Endothelial cell of hepatic sinusoid (primary cell): ENCODE data around the gene HLF.

Experiments
- in situ Hi-C: cut with HindIII; loops from 2 replicates; pipeline ENCODE4 v1.10.0; 2017; ENCODE audit warnings: low sequenced_read_pairs

HLF gene, protein sequence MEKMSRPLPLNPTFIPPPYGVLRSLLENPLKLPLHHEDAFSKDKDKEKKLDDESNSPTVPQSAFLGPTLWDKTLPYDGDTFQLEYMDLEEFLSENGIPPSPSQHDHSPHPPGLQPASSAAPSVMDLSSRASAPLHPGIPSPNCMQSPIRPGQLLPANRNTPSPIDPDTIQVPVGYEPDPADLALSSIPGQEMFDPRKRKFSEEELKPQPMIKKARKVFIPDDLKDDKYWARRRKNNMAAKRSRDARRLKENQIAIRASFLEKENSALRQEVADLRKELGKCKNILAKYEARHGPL

DNA sequence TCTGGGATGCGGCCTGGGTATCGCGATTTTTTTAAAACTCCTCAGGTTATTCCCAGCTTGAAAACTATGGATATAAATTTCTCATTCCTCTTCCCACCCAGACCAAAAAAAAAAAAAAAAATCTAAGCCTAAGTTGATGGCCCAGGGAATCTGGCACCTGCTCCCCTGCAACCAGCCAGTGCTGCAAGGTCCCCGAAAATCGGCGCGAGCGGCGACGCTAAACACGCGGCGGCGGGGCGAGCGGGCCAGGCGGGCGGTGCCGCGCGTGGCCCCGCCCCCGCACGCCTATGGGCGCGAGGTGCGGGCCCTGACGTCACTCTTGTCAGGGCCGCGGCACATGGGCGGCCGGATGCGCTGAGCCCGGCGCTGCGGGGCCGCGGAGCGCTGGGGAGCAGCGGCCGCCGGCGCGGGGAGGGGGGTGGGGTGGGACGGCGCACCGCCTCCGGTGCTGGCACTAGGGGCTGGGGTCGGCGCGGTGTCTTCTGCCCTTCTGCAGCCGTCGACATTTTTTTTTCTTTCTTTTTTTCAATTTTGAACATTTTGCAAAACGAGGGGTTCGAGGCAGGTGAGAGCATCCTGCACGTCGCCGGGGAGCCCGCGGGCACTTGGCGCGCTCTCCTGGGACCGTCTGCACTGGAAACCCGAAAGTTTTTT lies at the start of gene HLF:
HLF (plus strand) TSS at position 316 of the 654 bp plus-strand sequence. CDS start 525 bp downstream, outside the sequence.
- in situ Hi-C loops, result no loop called here

DNA sequence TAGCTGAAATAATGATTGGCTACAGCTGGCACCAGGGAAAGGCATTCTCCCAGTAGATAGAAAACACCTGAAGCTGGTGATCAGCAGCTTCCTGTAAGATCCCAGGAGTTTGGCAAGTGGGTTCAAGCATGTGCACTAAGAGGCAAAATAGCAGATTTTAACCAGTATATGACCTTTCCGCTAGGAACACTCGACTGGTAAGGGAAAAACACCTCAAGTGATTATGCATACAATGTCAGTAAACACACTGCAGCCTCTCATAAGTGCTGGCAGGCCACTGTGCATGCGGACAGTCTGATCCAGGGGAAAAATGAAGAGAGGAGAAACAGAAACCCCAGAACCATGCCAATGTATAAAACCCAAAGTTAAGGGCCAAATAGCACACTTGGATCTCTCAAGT lies 49.0 kb upstream of the HLF start:
- in situ Hi-C loops, result loop anchor here (5.0 kb wide), 1 partner anchor 77 kb away; no protein-coding TSS in a partner anchor

GRCh38 chr17:55216888-55217287 lies 47.9 kb upstream of the HLF start:
- in situ Hi-C loops, result loop anchor here (5.0 kb wide), 1 partner anchor 75 kb away; no protein-coding TSS in a partner anchor

GRCh38 chr17:55219459-55219858 lies 45.3 kb upstream of the HLF start:
- in situ Hi-C loops, result loop anchor here (5.0 kb wide), 1 partner anchor 73 kb away; no protein-coding TSS in a partner anchor

DNA sequence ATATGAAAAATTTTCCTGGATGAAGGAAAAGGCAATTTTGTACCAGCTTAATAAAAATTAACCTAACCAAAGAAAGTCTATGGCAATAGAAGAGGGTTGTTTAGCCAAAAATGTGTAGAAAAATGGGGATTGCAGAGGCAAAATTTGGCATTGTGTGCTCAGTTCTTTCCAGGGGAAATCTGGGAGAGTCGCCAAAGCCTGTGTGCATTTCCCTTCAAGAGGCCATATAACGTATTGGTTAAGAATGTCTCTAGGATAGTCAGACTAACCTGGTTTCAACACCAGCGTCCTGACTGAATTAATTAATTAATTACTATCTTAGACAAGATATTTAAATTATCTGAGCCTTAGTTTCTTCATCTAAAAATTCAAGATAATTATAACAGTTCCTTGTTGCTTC lies 44.8 kb upstream of the HLF start:
- in situ Hi-C loops, result loop anchor here (5.0 kb wide), 1 partner anchor 72 kb away; no protein-coding TSS in a partner anchor

DNA sequence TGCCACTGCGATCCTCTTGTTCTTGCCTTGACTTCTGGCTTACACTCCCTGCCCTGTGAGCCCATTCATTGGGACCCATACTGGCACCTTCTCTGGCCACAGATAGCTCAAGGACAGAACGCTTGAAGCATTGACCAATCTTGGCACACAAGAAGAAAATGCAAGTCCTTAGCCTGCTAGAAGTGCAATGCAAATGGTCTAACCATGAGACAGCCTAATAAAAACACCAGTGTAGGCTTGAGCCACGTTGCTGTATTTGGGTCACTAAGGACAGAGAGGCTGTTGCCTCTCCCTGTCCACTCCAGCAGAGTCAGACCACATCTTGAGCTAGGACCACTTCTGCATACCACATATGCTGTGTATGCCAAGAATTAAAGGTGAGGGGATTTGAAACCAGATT lies 41.2 kb upstream of the HLF start:
- in situ Hi-C loops, result no loop called here

GRCh38 chr17:55224746-55225145 lies 40.0 kb upstream of the HLF start:
- in situ Hi-C loops, result loop anchor here (25.0 kb wide), 1 partner anchor 87 kb away; no protein-coding TSS in a partner anchor

- in situ Hi-C loops, result loop anchor here (25.0 kb wide), 1 partner anchor 88 kb away; no protein-coding TSS in a partner anchor
Observed at GRCh38 chr17:55225237-55225636, 39.5 kb upstream of the HLF start.

GRCh38 chr17:55228683-55229192 lies 36.0 kb upstream of the HLF start:
- in situ Hi-C loops, result loop anchor here (25.0 kb wide), 1 partner anchor 91 kb away; no protein-coding TSS in a partner anchor

- in situ Hi-C loops, result loop anchor here (25.0 kb wide), 1 partner anchor 92 kb away; no protein-coding TSS in a partner anchor
Observed at GRCh38 chr17:55229276-55229675, 35.5 kb upstream of the HLF start.

- in situ Hi-C loops, result loop anchor here (25.0 kb wide), 1 partner anchor 93 kb away; no protein-coding TSS in a partner anchor
Observed at GRCh38 chr17:55230716-55231115, 34.0 kb upstream of the HLF start.

GRCh38 chr17:55233840-55234239 lies 30.9 kb upstream of the HLF start:
- in situ Hi-C loops, result loop anchor here (25.0 kb wide), 1 partner anchor 97 kb away; no protein-coding TSS in a partner anchor

GRCh38 chr17:55236316-55236715 lies 28.4 kb upstream of the HLF start:
- in situ Hi-C loops, result loop anchor here (25.0 kb wide), 1 partner anchor 99 kb away; no protein-coding TSS in a partner anchor

- in situ Hi-C loops, result loop anchor here (25.0 kb wide), 1 partner anchor 100 kb away; no protein-coding TSS in a partner anchor
Observed at GRCh38 chr17:55237268-55237667, 27.5 kb upstream of the HLF start.

DNA sequence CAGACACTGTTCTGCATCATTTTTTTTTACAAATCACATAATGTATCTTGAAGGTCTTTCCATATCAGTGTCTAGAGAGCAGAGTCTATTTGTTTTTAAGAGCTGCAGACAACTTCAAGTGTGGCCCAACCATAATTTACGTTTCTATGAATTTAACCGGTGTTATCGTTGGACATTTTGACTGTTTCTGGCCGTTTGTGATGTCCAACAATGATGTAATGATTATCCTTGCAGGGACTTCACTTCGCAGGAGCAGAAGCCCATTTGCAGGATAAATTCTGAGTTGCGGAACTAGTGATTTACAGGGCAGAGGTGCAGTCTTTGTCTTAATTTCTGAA lies 26.9 kb upstream of the HLF start:
- in situ Hi-C loops, result loop anchor here (25.0 kb wide), 1 partner anchor 101 kb away; no protein-coding TSS in a partner anchor

DNA sequence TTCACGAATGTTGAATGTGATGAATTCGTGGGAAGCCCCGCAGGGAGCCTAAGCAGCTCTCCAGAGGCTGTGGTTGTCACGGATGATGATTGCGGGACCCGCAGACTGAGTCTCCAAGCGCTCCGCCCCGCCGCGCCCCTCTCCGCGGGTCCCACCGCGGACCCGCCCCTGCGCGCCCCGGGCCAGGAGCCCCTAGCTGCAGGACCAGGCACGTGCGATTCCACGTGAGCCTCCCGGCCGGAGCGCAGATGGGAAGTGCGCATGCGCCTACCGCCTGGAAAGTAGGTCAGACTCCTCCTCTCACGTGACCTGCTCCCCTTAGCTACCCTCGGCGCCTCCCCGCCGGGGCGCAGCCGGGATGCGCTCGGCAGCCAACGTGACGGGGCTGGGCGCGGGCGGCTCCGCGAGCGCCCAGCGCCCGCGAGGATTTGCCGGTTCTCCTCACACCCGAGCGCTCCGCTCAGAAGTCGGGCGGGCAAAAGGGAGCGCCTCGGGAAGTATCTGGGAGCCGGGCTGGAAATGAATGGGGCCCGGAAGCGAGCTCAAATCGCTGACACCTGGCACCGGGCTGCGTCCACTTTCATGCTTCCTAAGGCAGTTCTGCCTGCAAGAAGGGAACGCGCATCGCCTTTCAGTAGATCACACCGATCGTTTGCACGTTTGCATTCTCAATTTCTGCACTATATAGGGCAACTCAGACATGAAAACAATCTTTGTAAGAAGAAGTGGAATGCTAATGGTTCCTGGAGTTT lies 26.4 kb upstream of the HLF start:
- in situ Hi-C loops, result loop anchor here (25.0 kb wide), 1 partner anchor 101 kb away; no protein-coding TSS in a partner anchor

- in situ Hi-C loops, result loop anchor here (25.0 kb wide), 1 partner anchor 102 kb away; no protein-coding TSS in a partner anchor
Observed at GRCh38 chr17:55238931-55239297, 25.8 kb upstream of the HLF start.

- in situ Hi-C loops, result loop anchor here (25.0 kb wide), 1 partner anchor 104 kb away; no protein-coding TSS in a partner anchor
Observed at GRCh38 chr17:55241097-55241496, 23.7 kb upstream of the HLF start.

GRCh38 chr17:55242476-55242875 lies 22.3 kb upstream of the HLF start:
- in situ Hi-C loops, result loop anchor here (25.0 kb wide), 1 partner anchor 105 kb away; no protein-coding TSS in a partner anchor

GRCh38 chr17:55245986-55246385 lies 18.8 kb upstream of the HLF start:
- in situ Hi-C loops, result loop anchor here (25.0 kb wide), 1 partner anchor 109 kb away; no protein-coding TSS in a partner anchor
